HCT116 (cell line): ENCODE results near the gene DDHD1. TPM values are rescaled to one million over a fixed set of nuclear protein-coding genes. Genes with fewer than 3 reads are reported as not detected.
A peak's percentile ranks its signal among the peaks of the same experiment; 100 is the strongest.

Experiments
- ATAC-seq: fragments of 200-7000 bp; cut with Tn5 transposase; 2 replicates; pipeline ENCODE4 v1.9.1; 2020; ENCODE audit warnings: mild to moderate bottlenecking, moderate library complexity
- BruUV-seq: library from RNA; stranded (reverse); fragments of 400-500 nt; replicated peaks from 2 replicates; lab custom pipeline; 2021; lab: Mats Ljungman, UMichigan
- CTCF ChIA-PET: fragments of 300-600 bp; sonication (Branson Sonifier 250); formaldehyde crosslinking; loops from one replicate; lab custom pipeline; 2021; ENCODE audit warnings: antibody characterized with exemption; lab: Charles Lee
- POLR2A ChIA-PET: fragments of 300-600, 350-600 bp; sonication (Branson Sonifier 250); formaldehyde crosslinking; loops from one replicate; lab custom pipeline; 2021; ENCODE audit warnings: antibody characterized with exemption; lab: Charles Lee
- RAD21 ChIA-PET, 2 experiments: fragments of 300-600 bp; sonication (Branson Sonifier 250); formaldehyde crosslinking; loops; one replicate each; lab custom pipeline; 2023; ENCODE audit warnings: low total read pairs in 2 of 2; ENCODE audit not compliant: uncharacterized antibody in 2 of 2, unreplicated experiment in 2 of 2, low non-redundant PET in 1 of 2; lab: Charles Lee
- DNase-seq: peaks from one replicate; pipeline ENCODE4 v3.0.0-alpha.2; 2010; ENCODE audit warnings: low read depth, low spot score
- H2AFZ ChIP-seq: fragments of 200-600 bp; shearing (Covaris generic), sonication (generic); 2 replicates; pipeline ENCODE4 v1.6.1; 2017; ENCODE audit warnings: low read depth, mixed run types, mixed read lengths, antibody characterized with exemption, low read length; ENCODE audit not compliant: poor library complexity, severe bottlenecking
- H3K27ac ChIP-seq: 2 replicates; pipeline ENCODE4 v1.5.1; 2012; ENCODE audit warnings: low read depth, low read length
- H3K27me3 ChIP-seq: fragments of 200-600 bp; sonication (generic); 2 replicates; pipeline ENCODE4 v1.6.1; 2016; ENCODE audit warnings: mixed run types, low read length, mixed read lengths; ENCODE audit not compliant: insufficient read depth
- H3K36me3 ChIP-seq, 2 experiments: fragments of 200-500 bp in 1 of 2; fragments of 200-600 bp in 1 of 2; sonication (Bioruptor generic) in 1 of 2; sonication (generic) in 1 of 2; 2 replicates each; pipeline versions ENCODE4 v1.5.1 to v1.6.1; 2014 to 2016; ENCODE audit warnings: low read length in 2 of 2, inconsistent platforms in 1 of 2, mixed read lengths in 1 of 2, mixed run types in 1 of 2; ENCODE audit not compliant: insufficient read depth in 2 of 2, control insufficient read depth in 1 of 2
- H3K4me1 ChIP-seq, 2 experiments: fragments of 200-600 bp in 1 of 2; sonication (generic) in 1 of 2; 2 replicates each; pipeline versions ENCODE4 v1.5.1 to v1.6.1; 2012 to 2017; ENCODE audit warnings: low read length in 2 of 2, inconsistent platforms in 1 of 2, mild to moderate bottlenecking in 1 of 2, mixed read lengths in 1 of 2, mixed run types in 1 of 2, moderate library complexity in 1 of 2; ENCODE audit not compliant: insufficient read depth in 2 of 2, control insufficient read depth in 1 of 2
- H3K4me2 ChIP-seq: fragments of 200-600 bp; sonication (generic); 2 replicates; pipeline ENCODE4 v1.6.1; 2017; ENCODE audit warnings: mixed run types, low read length, mixed read lengths
- H3K4me3 ChIP-seq, 2 experiments: fragments of 200-600 bp in 1 of 2; sonication (generic) in 1 of 2; replicated peaks in 1 of 2; 2 replicates each; pipeline ENCODE4 v1.5.1; 2011 to 2016; ENCODE audit warnings: low read length in 2 of 2, control low read depth in 1 of 2, low read depth in 1 of 2, mild to moderate bottlenecking in 1 of 2, mixed read lengths in 1 of 2, mixed run types in 1 of 2
- H3K79me2 ChIP-seq: fragments of 200-600 bp; sonication (generic); 2 replicates; pipeline ENCODE4 v1.6.1; 2017; ENCODE audit warnings: mild to moderate bottlenecking, mixed run types, low read length, moderate library complexity, mixed read lengths; ENCODE audit not compliant: insufficient read depth
- H3K9ac ChIP-seq: fragments of 200-600 bp; sonication (generic); 2 replicates; pipeline ENCODE4 v1.6.1; 2016; ENCODE audit warnings: low read length, mixed read lengths
- H3K9me2 ChIP-seq: fragments of 200-600 bp; sonication (generic), shearing (Covaris generic); 2 replicates; pipeline ENCODE4 v1.6.1; 2017; ENCODE audit warnings: mixed run types, mild to moderate bottlenecking, moderate library complexity; ENCODE audit not compliant: insufficient read depth
- H3K9me3 ChIP-seq, 2 experiments: fragments of 200-500 bp in 1 of 2; fragments of 200-600 bp in 1 of 2; sonication (Bioruptor generic) in 1 of 2; sonication (generic) in 1 of 2; 2 replicates each; pipeline ENCODE4 v1.6.1; 2014 to 2017; ENCODE audit warnings: low read length in 2 of 2, mixed read lengths in 2 of 2, inconsistent platforms in 1 of 2, low read depth in 1 of 2, mild to moderate bottlenecking in 1 of 2, mixed run types in 1 of 2, moderate library complexity in 1 of 2; ENCODE audit not compliant: control insufficient read depth in 1 of 2, insufficient read depth in 1 of 2
- H4K20me1 ChIP-seq: fragments of 200-600 bp; sonication (generic), shearing (Covaris generic); 2 replicates; pipeline ENCODE4 v1.6.1; 2017; ENCODE audit warnings: mixed run types, mild to moderate bottlenecking, moderate library complexity; ENCODE audit not compliant: insufficient read depth
- FOSL1 ChIP-seq: IDR thresholded peaks from 2 replicates; pipeline ENCODE4 v1.6.1; 2012; ENCODE audit warnings: low read depth
- JUND ChIP-seq: IDR thresholded peaks from 2 replicates; pipeline ENCODE4 v1.6.1; 2012
- MAX ChIP-seq: IDR thresholded peaks from 2 replicates; pipeline ENCODE4 v1.6.1; 2012
- POLR2A ChIP-seq: IDR thresholded peaks from 2 replicates; pipeline ENCODE4 v1.7.0; 2011; ENCODE audit warnings: borderline replicate concordance; ENCODE audit not compliant: insufficient read depth, insufficient read length; ENCODE audit errors: extremely low read depth
- POLR2AphosphoS5 ChIP-seq: IDR thresholded peaks from 2 replicates; pipeline ENCODE4 v1.6.1; 2011; ENCODE audit warnings: mild to moderate bottlenecking, low read depth, low read length, moderate library complexity
- SIN3A ChIP-seq: IDR thresholded peaks from 2 replicates; pipeline ENCODE4 v1.6.1; 2012; ENCODE audit warnings: low read depth
- TCF7L2 ChIP-seq: IDR thresholded peaks from 2 replicates; pipeline ENCODE4 v1.7.0; 2011; ENCODE audit warnings: borderline replicate concordance, inconsistent platforms; ENCODE audit not compliant: insufficient read depth, insufficient read length; ENCODE audit errors: extremely low read depth
- ZBTB33 ChIP-seq: IDR thresholded peaks from 2 replicates; pipeline ENCODE4 v1.6.1; 2011; ENCODE audit warnings: mild to moderate bottlenecking, low read length, moderate library complexity; ENCODE audit not compliant: insufficient replicate concordance; ENCODE audit errors: extremely low read depth
- ZFX ChIP-seq: fragments of 450-650 bp; IDR thresholded peaks from 2 replicates; pipeline ENCODE4 v1.6.1; 2017
- intact Hi-C: fragments of 100-400 bp; cut with micrococcal nuclease; formaldehyde crosslinking; loops from 2 replicates; pipeline ENCODE4 v1.10.0; 2022
- total RNA-seq: library from RNA; stranded (reverse); gene quantifications from one replicate; pipeline ENCODE4 v1.2.1, GENCODE V29; 2021; ENCODE audit not compliant: unreplicated experiment

Gene DDHD1
- total RNA-seq, 1 experiment from 2014 or later, result 26.9 TPM

DNA sequence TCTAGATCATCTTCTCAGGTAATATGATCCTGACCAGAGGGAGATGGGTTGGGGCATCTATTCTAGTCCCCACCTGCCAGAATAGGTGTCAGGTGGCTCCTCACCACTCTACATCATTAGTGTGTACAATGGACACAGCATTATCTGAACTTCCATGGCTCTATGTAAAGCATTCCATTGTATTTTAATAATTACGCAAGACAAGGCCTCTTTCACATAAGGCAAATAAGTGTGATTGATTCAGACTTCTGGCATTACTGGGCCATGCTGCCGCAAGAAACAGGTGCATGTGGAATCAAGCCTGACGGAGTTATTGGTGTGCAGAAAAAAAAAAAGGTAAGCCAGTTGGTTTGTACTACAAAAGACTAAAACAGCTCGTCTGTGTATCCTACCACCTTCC is 3.1 kb upstream of the DDHD1 start:
- no TSS peak for BruUV-seq

GRCh38 chr14:53153702-53154112 is 584 bp upstream of the DDHD1 start:
- CTCF ChIA-PET, result no interaction called here
- Histone ChIP-seq H4K20me1 (no peaks in the 10 kb centered on the region; the same call in 1 of the 2 replicates), H3K27ac (peak overlapping the region; percentile 72), H3K27me3 (no peaks in the 10 kb centered on the region), H3K79me2 (peaks cover 41% of the 10 kb centered on the region), H2AFZ (no peak overlapping the region)
- ATAC-seq (no peak; the same call in 1 of the 2 replicates), DNase-seq (no peak)
- 0 out of 2 replicates have a peak, but pooled peaks have one; percentile 3 for TF ChIP-seq MAX
- 0 out of 2 replicates have a peak, but pooled peaks have one; percentile 13 for TF ChIP-seq FOSL1
- 0 out of 2 replicates have a peak, but pooled peaks have one; percentile 39 for TF ChIP-seq SIN3A
- no peak for TF ChIP-seq ZFX
- no peak for TF ChIP-seq JUND
- TF ChIP-seq, all 23 proteins: peak for 3
- POLR2A ChIA-PET, result interaction anchor here (1.3 to 1.4 kb wide), 2 partner anchors 12 to 64 kb away, joined by 4 to 6 read pairs; no protein-coding TSS in a partner anchor
- RAD21 ChIA-PET, result no interaction called here
- TSS peak; percentile 92 for BruUV-seq
- Histone ChIP-seq H3K36me3 (no peaks in the 10 kb centered on the region), H3K4me3 (peak overlapping the region; percentile 86 to 91), H3K4me1 (peaks cover 10 to 21% of the 10 kb centered on the region in 2 experiments), H3K9ac (peak overlapping the region; percentile 87), H3K9me2 (no peaks in the 10 kb centered on the region), H3K9me3 (no peaks in the 10 kb centered on the region), H3K4me2 (peak overlapping the region; percentile 90)
- intact Hi-C loops, result no loop called here

More for the DNA sequence above, 3.1 kb upstream of the DDHD1 start:
- ATAC-seq (no peak), DNase-seq (no peak)
- no peak overlapping the region for H3K4me3 ChIP-seq
- H4K20me1 ChIP-seq, result no peaks in the 10 kb centered on the region
- H2AFZ ChIP-seq, result no peak overlapping the region
- H3K9me3 ChIP-seq, result no peaks in the 10 kb centered on the region
- H3K27me3 ChIP-seq, result no peaks in the 10 kb centered on the region
- peaks cover 15% of the 10 kb centered on the region for H3K79me2 ChIP-seq
- H3K9ac ChIP-seq, result no peak overlapping the region
- RAD21 ChIA-PET, result no interaction called here
- no peak overlapping the region for H3K27ac ChIP-seq
- H3K4me2 ChIP-seq, result no peak overlapping the region
- intact Hi-C loops, result no loop called here
- no peaks in the 10 kb centered on the region for H3K9me2 ChIP-seq
- H3K36me3 ChIP-seq, result no peaks in the 10 kb centered on the region
- TF ChIP-seq TCF7L2 (no peak), SIN3A (no peak), POLR2AphosphoS5 (no peak), ZBTB33 (no peak), POLR2A (no peak)
- CTCF ChIA-PET, result interaction anchor here (0.9 kb wide), 1 partner anchor 1192 kb away, joined by 3 read pairs; no protein-coding TSS in a partner anchor
- H3K4me1 ChIP-seq, result peaks cover 5 to 11% of the 10 kb centered on the region in 2 experiments
- POLR2A ChIA-PET, result no interaction called here
